Breast epithelium (tissue), 3 donors: Measurements from ENCODE around the gene SLC34A3.

Experiments used
- POLR2A ChIP-seq: fragments of 450-650 bp; IDR thresholded peaks from one replicate; pipeline ENCODE4 v1.6.1; 2016; ENCODE audit warnings: antibody characterized with exemption, mild to moderate bottlenecking, moderate library complexity
- POLR2AphosphoS5 ChIP-seq, 3 donors: sonication (generic); formaldehyde crosslinking; IDR thresholded peaks; one replicate each; pipeline ENCODE4 v1.6.1; 2017; ENCODE audit warnings: antibody characterized with exemption in 3 of 3
- TF ChIP-seq, protein P1 (sequence below), 3 donors: fragments of 450-650 bp; IDR thresholded peaks; one replicate each; pipeline ENCODE4 v1.5.1; 2016 to 2017; ENCODE audit warnings: antibody characterized with exemption in 3 of 3, mild to moderate bottlenecking in 3 of 3, moderate library complexity in 3 of 3

DNA sequence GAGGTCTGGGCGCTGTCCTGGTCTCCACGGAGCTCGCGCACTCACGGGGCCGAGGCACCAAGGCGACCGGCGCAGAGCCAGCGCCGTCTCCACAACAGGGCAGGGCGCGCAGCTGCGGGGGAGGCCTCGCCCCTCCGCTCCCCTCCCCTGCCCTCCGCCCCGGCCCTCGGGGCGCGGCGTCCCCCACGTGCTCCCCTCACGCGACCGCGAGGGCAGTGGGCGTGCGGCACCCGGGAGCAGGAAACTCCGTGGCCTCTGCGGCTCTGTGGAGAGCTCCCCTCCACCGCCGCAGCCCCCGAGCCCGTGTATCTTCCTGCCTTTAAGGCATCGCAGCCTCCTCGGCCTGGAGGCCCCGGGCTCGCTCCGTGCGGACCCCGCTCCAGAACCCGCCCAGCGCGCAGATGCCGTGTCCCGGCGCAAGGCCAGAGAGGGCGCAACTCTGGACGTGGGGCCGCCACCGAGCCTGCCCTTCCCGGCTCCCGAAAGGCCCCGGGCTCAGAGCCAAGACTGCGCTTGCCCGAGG, 9.7 kb downstream of the SLC34A3 start:
- TF ChIP-seq POLR2A (peak; percentile 34), POLR2AphosphoS5 (IDR thresholded peaks at IDR 0.05) (peak; percentile 20 to 75 (median 44))
- TF ChIP-seq, protein P1, sequence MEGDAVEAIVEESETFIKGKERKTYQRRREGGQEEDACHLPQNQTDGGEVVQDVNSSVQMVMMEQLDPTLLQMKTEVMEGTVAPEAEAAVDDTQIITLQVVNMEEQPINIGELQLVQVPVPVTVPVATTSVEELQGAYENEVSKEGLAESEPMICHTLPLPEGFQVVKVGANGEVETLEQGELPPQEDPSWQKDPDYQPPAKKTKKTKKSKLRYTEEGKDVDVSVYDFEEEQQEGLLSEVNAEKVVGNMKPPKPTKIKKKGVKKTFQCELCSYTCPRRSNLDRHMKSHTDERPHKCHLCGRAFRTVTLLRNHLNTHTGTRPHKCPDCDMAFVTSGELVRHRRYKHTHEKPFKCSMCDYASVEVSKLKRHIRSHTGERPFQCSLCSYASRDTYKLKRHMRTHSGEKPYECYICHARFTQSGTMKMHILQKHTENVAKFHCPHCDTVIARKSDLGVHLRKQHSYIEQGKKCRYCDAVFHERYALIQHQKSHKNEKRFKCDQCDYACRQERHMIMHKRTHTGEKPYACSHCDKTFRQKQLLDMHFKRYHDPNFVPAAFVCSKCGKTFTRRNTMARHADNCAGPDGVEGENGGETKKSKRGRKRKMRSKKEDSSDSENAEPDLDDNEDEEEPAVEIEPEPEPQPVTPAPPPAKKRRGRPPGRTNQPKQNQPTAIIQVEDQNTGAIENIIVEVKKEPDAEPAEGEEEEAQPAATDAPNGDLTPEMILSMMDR (IDR thresholded peaks at IDR 0.05): no peak
